ENCODE data around the gene NFE2L2. TPM values are rescaled to one million over a fixed set of nuclear protein-coding genes. Genes with fewer than 3 reads are reported as not detected.
A peak's percentile ranks its signal among the peaks of the same experiment; 100 is the strongest.
"Not testable (repeated sequence)": the region's sequence is repeated elsewhere in the genome, so short reads cannot be mapped to it uniquely, and the experiment has no call there.

NFE2L2 gene
- total and polyA plus RNA-seq, 2 donors, result 108 to 149 TPM

GRCh38 chr2:177225965-177226360 is 38.6 kb downstream of the NFE2L2 start:
- Histone ChIP-seq H3K27ac (ENCODE audit: low read depth) (no peak overlapping the region), H3K36me3 (ENCODE audit: insufficient read depth) (peaks cover 5% of the 10 kb centered on the region), H3K4me3 (ENCODE audit: low read depth, low read length) (no peak overlapping the region), H3K4me1 (ENCODE audit: insufficient read depth) (no peaks in the 10 kb centered on the region)
- DNase-seq (ENCODE audit: extremely low spot score), result no peak
- WGBS, result 69% methylated on average over 2 of the region's 2 CpGs

GRCh38 chr2:177223436-177223835 is 41.1 kb downstream of the NFE2L2 start:
- H3K36me3 ChIP-seq (ENCODE audit: insufficient read depth); H3K27ac ChIP-seq (ENCODE audit: low read depth); H3K4me3 ChIP-seq (ENCODE audit: low read depth, low read length); H3K4me1 ChIP-seq (ENCODE audit: insufficient read depth); DNase-seq (ENCODE audit: extremely low spot score): not testable (repeated sequence)

- Histone ChIP-seq H3K36me3 (ENCODE audit: insufficient read depth) (peaks cover 5% of the 10 kb centered on the region), H3K4me3 (ENCODE audit: low read depth, low read length) (no peak overlapping the region), H3K27ac (ENCODE audit: low read depth) (no peak overlapping the region), H3K4me1 (ENCODE audit: insufficient read depth) (no peaks in the 10 kb centered on the region)
- no peak for DNase-seq (ENCODE audit: extremely low spot score)
- 82% methylated on average over 3 of the region's 3 CpGs for whole genome bisulfite sequencing
These were observed 42.6 kb downstream of the NFE2L2 start for GRCh38 chr2:177221970-177222369.

GRCh38 chr2:177221534-177221933 is 43.0 kb downstream of the NFE2L2 start:
- 95% methylated on average over 3 of the region's 3 CpGs for WGBS
- Histone ChIP-seq H3K4me3 (ENCODE audit: low read depth, low read length) (no peak overlapping the region), H3K27ac (ENCODE audit: low read depth) (no peak overlapping the region), H3K4me1 (ENCODE audit: insufficient read depth) (no peaks in the 10 kb centered on the region), H3K36me3 (ENCODE audit: insufficient read depth) (peaks cover 5% of the 10 kb centered on the region)
- no peak for DNase-seq (ENCODE audit: extremely low spot score)

GRCh38 chr2:177219787-177220186 is 44.7 kb downstream of the NFE2L2 start:
- H3K4me3 ChIP-seq (ENCODE audit: low read depth, low read length); H3K27ac ChIP-seq (ENCODE audit: low read depth); DNase-seq (ENCODE audit: extremely low spot score); H3K4me1 ChIP-seq (ENCODE audit: insufficient read depth); H3K36me3 ChIP-seq (ENCODE audit: insufficient read depth): not testable (repeated sequence)
- WGBS, result 94% methylated on average over 2 of the region's 2 CpGs

GRCh38 chr2:177217247-177217843 is 47.2 kb downstream of the NFE2L2 start:
- 82% methylated on average over 5 of the region's 5 CpGs for WGBS
- Histone ChIP-seq H3K36me3 (ENCODE audit: insufficient read depth) (peaks cover 4% of the 10 kb centered on the region), H3K4me3 (ENCODE audit: low read depth, low read length) (no peak overlapping the region), H3K4me1 (ENCODE audit: insufficient read depth) (no peaks in the 10 kb centered on the region), H3K27ac (ENCODE audit: low read depth) (no peak overlapping the region)
- no peak for DNase-seq (ENCODE audit: extremely low spot score)

- Histone ChIP-seq H3K4me3 (ENCODE audit: low read depth, low read length) (peak overlapping the region; percentile 88), H3K4me1 (ENCODE audit: insufficient read depth) (no peaks in the 10 kb centered on the region)
These were observed 51.4 kb downstream of the NFE2L2 start for GRCh38 chr2:177212891-177213856.

GRCh38 chr2:177212106-177212890 is 52.2 kb downstream of the NFE2L2 start, which contains the start of gene HNRNPA3:
Gene HNRNPA3 (plus strand): TSS chr2:177212794. CDS start chr2:177212800, 6 bp downstream.
- H3K27ac ChIP-seq (ENCODE audit: low read depth), result peak within 1 kb of the TSS; percentile 100
- H3K4me1 ChIP-seq (ENCODE audit: insufficient read depth), result no peaks in the 10 kb centered on the region
- peak within 1 kb of the TSS; percentile 88 for H3K4me3 ChIP-seq (ENCODE audit: low read depth, low read length)
- peak; percentile 95 for DNase-seq (ENCODE audit: extremely low spot score)
- 5% methylated on average over 74 of the region's 74 CpGs for WGBS
- peaks cover 2% of the 10 kb centered on the region for H3K36me3 ChIP-seq (ENCODE audit: insufficient read depth)

More at GRCh38 chr2:177212891-177213856, 51.4 kb downstream of the NFE2L2 start:
- peak; percentile 46 for DNase-seq (ENCODE audit: extremely low spot score)
- under 1% methylated on average over 74 of the region's 74 CpGs for WGBS
- Histone ChIP-seq H3K27ac (ENCODE audit: low read depth) (peak overlapping the region; percentile 100), H3K36me3 (ENCODE audit: insufficient read depth) (peaks cover 3% of the 10 kb centered on the region)

- 7% methylated on average over 6 of the region's 6 CpGs for WGBS
- Histone ChIP-seq H3K4me3 (ENCODE audit: low read depth, low read length) (peak overlapping the region; percentile 41), H3K36me3 (ENCODE audit: insufficient read depth) (no peaks in the 10 kb centered on the region), H3K4me1 (ENCODE audit: insufficient read depth) (no peaks in the 10 kb centered on the region), H3K27ac (ENCODE audit: low read depth) (peak overlapping the region; percentile 96)
- DNase-seq (ENCODE audit: extremely low spot score), result no peak
These were observed 52.9 kb downstream of the NFE2L2 start for GRCh38 chr2:177211576-177212105.

GRCh38 chr2:177211169-177211568 is 53.4 kb downstream of the NFE2L2 start:
- peak overlapping the region; percentile 96 for H3K27ac ChIP-seq (ENCODE audit: low read depth)
- 57% methylated on average over 7 of the region's 7 CpGs for WGBS
- no peak overlapping the region for H3K4me3 ChIP-seq (ENCODE audit: low read depth, low read length)
- DNase-seq (ENCODE audit: extremely low spot score), result no peak
- H3K4me1 ChIP-seq (ENCODE audit: insufficient read depth), result no peaks in the 10 kb centered on the region
- H3K36me3 ChIP-seq (ENCODE audit: insufficient read depth), result no peaks in the 10 kb centered on the region

- H3K4me3 ChIP-seq (ENCODE audit: low read depth, low read length), result no peak overlapping the region
- WGBS, result 77% methylated on average over 2 of the region's 2 CpGs
- no peak overlapping the region for H3K27ac ChIP-seq (ENCODE audit: low read depth)
- no peaks in the 10 kb centered on the region for H3K4me1 ChIP-seq (ENCODE audit: insufficient read depth)
- no peak for DNase-seq (ENCODE audit: extremely low spot score)
- no peaks in the 10 kb centered on the region for H3K36me3 ChIP-seq (ENCODE audit: insufficient read depth)
These were observed 57.4 kb downstream of the NFE2L2 start for GRCh38 chr2:177207101-177207500.

GRCh38 chr2:177204417-177204816 is 60.1 kb downstream of the NFE2L2 start:
- peaks cover 2% of the 10 kb centered on the region for H3K4me1 ChIP-seq (ENCODE audit: insufficient read depth)
- H3K27ac ChIP-seq (ENCODE audit: low read depth), result no peak overlapping the region
- H3K36me3 ChIP-seq (ENCODE audit: insufficient read depth), result no peaks in the 10 kb centered on the region
- no peak overlapping the region for H3K4me3 ChIP-seq (ENCODE audit: low read depth, low read length)
- WGBS, result 81% methylated on average over 3 of the region's 3 CpGs
- DNase-seq (ENCODE audit: extremely low spot score), result no peak

- WGBS, result 51% methylated on average over 3 of the region's 3 CpGs
- Histone ChIP-seq H3K27ac (ENCODE audit: low read depth) (no peak overlapping the region), H3K4me3 (ENCODE audit: low read depth, low read length) (no peak overlapping the region), H3K4me1 (ENCODE audit: insufficient read depth) (peaks cover 2% of the 10 kb centered on the region), H3K36me3 (ENCODE audit: insufficient read depth) (no peaks in the 10 kb centered on the region)
- DNase-seq (ENCODE audit: extremely low spot score), result no peak
These were observed 62.6 kb downstream of the NFE2L2 start for GRCh38 chr2:177201919-177202346.

Measured in urinary bladder (tissue), 4 donors.